OCI-LY7 (cell line): Measurements from ENCODE around the gene BICD2.

Experiments used
- CTCF ChIP-seq: fragments of 200-600 bp; sonication (generic); conservative IDR thresholded peaks from 2 replicates; pipeline ENCODE4 v1.5.1; 2014; ENCODE audit warnings: mild to moderate bottlenecking, antibody characterized with exemption, low read length, moderate library complexity, mixed read lengths
- EZH2phosphoT487 ChIP-seq: fragments of 200-600 bp; sonication (generic); IDR thresholded peaks from 2 replicates; pipeline ENCODE4 v1.6.1; 2018; ENCODE audit warnings: low read depth, borderline replicate concordance, mild to moderate bottlenecking, mixed run types, antibody characterized with exemption, low read length, moderate library complexity, mixed read lengths

- TF ChIP-seq CTCF (no peak), EZH2phosphoT487 (no peak)
Observed at GRCh38 chr9:92717201-92718085, 47.2 kb downstream of the BICD2 start.
